ENCODE results near the gene COX7A1.

DNA sequence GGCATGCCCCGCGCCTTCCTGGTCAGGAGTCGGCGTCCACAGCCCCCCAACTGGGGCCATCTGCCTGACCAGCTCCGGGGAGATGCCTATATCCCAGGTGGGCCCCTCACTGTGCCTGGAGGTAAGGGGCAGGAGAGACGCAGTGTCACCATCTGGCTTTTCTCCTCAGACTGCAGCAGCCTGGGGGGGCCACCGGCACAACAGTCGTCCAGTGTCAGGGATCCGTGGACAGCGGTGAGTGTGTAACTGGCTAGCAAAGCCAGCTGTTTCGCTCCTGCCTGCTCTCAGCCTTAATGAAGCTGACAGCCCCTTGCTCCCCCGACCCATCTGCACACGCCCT lies 41.1 kb downstream of the COX7A1 start:
- TF ChIP-seq, protein P1, sequence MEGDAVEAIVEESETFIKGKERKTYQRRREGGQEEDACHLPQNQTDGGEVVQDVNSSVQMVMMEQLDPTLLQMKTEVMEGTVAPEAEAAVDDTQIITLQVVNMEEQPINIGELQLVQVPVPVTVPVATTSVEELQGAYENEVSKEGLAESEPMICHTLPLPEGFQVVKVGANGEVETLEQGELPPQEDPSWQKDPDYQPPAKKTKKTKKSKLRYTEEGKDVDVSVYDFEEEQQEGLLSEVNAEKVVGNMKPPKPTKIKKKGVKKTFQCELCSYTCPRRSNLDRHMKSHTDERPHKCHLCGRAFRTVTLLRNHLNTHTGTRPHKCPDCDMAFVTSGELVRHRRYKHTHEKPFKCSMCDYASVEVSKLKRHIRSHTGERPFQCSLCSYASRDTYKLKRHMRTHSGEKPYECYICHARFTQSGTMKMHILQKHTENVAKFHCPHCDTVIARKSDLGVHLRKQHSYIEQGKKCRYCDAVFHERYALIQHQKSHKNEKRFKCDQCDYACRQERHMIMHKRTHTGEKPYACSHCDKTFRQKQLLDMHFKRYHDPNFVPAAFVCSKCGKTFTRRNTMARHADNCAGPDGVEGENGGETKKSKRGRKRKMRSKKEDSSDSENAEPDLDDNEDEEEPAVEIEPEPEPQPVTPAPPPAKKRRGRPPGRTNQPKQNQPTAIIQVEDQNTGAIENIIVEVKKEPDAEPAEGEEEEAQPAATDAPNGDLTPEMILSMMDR (IDR thresholded peaks at IDR 0.05) = no peak
- TF ChIP-seq EP300 (IDR thresholded peaks at IDR 0.05) = no peak
